Measurements from ENCODE around the gene SSC5D. TPM values are rescaled to one million over a fixed set of nuclear protein-coding genes. Genes with fewer than 3 reads are reported as not detected.

SSC5D gene
- total RNA-seq, 2 experiments from 2014 or later, result 0.67 to 0.70 TPM

- DNase-seq, result no peak
- no peak for ATAC-seq
- Mint-ChIP-seq H3K4me1 (ENCODE audit: low read depth) (peaks cover 10% of the 10 kb centered on the region), H3K4me3 (peak overlapping the region; percentile 37), H3K27me3 (peaks cover 25% of the 10 kb centered on the region), H3K36me3 (ENCODE audit: low read depth) (peaks cover 19% of the 10 kb centered on the region), H3K9me3 (no peaks in the 10 kb centered on the region), H3K27ac (no peak overlapping the region)
- intact Hi-C loops (cut with micrococcal nuclease), result no loop called here
- TF ChIP-seq, protein P1, sequence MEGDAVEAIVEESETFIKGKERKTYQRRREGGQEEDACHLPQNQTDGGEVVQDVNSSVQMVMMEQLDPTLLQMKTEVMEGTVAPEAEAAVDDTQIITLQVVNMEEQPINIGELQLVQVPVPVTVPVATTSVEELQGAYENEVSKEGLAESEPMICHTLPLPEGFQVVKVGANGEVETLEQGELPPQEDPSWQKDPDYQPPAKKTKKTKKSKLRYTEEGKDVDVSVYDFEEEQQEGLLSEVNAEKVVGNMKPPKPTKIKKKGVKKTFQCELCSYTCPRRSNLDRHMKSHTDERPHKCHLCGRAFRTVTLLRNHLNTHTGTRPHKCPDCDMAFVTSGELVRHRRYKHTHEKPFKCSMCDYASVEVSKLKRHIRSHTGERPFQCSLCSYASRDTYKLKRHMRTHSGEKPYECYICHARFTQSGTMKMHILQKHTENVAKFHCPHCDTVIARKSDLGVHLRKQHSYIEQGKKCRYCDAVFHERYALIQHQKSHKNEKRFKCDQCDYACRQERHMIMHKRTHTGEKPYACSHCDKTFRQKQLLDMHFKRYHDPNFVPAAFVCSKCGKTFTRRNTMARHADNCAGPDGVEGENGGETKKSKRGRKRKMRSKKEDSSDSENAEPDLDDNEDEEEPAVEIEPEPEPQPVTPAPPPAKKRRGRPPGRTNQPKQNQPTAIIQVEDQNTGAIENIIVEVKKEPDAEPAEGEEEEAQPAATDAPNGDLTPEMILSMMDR (IDR thresholded peaks at IDR 0.05), result no peak
- ChIA-PET CTCF (interaction anchor here (2.4 kb wide), 1 partner anchor 17 kb away, joined by 12 read pairs; no protein-coding TSS in a partner anchor), POLR2A (interaction anchor here (0.6 to 1.4 kb wide), 2 partner anchors 68 to 573 kb away, joined by 3 read pairs; partner anchors contain the start of gene TMEM238)
Measured at GRCh38 chr19:55451163-55451964, 36.9 kb upstream of the SSC5D start.

GRCh38 chr19:55451965-55452748, 36.1 kb upstream of the SSC5D start:
- ChIA-PET CTCF (interaction anchor here (0.9 to 2.4 kb wide), 3 partner anchors 16 to 52 kb away, joined by 3 to 12 read pairs (median 6); no protein-coding TSS in a partner anchor), POLR2A (interaction anchor here (0.6 to 1.4 kb wide), 2 partner anchors 69 to 574 kb away, joined by 3 read pairs; partner anchors contain the start of gene TMEM238)
- TF ChIP-seq, protein P1 (IDR thresholded peaks at IDR 0.05), result no peak
- Mint-ChIP-seq H3K27ac (no peak overlapping the region), H3K9me3 (no peaks in the 10 kb centered on the region), H3K4me1 (ENCODE audit: low read depth) (peaks cover 10% of the 10 kb centered on the region), H3K27me3 (peaks cover 25% of the 10 kb centered on the region), H3K4me3 (no peak overlapping the region), H3K36me3 (ENCODE audit: low read depth) (peaks cover 19% of the 10 kb centered on the region)
- intact Hi-C loops (cut with micrococcal nuclease), result no loop called here
- ATAC-seq (no peak), DNase-seq (no peak)

GRCh38 chr19:55452749-55453346, 35.4 kb upstream of the SSC5D start:
- ATAC-seq (peak; percentile 49), DNase-seq (peak; percentile 56)
- peaks cover 10% of the 10 kb centered on the region for H3K4me1 Mint-ChIP-seq (ENCODE audit: low read depth)
- H3K27ac Mint-ChIP-seq, result no peak overlapping the region
- H3K9me3 Mint-ChIP-seq, result no peaks in the 10 kb centered on the region
- H3K4me3 Mint-ChIP-seq, result no peak overlapping the region
- ChIA-PET POLR2A (interaction anchor here (1.2 to 1.4 kb wide), 2 partner anchors 45 to 69 kb away, joined by 3 to 4 read pairs; partner anchors contain the start of genes TMEM238 and UBE2S), CTCF (interaction anchor here (0.9 to 2.4 kb wide), 4 partner anchors 15 to 161 kb away, joined by 3 to 12 read pairs (median 5); no protein-coding TSS in a partner anchor)
- TF ChIP-seq, protein P1 (IDR thresholded peaks at IDR 0.05), result no peak
- peaks cover 19% of the 10 kb centered on the region for H3K36me3 Mint-ChIP-seq (ENCODE audit: low read depth)
- peaks cover 25% of the 10 kb centered on the region for H3K27me3 Mint-ChIP-seq
- intact Hi-C loops (cut with micrococcal nuclease), result no loop called here

DNA sequence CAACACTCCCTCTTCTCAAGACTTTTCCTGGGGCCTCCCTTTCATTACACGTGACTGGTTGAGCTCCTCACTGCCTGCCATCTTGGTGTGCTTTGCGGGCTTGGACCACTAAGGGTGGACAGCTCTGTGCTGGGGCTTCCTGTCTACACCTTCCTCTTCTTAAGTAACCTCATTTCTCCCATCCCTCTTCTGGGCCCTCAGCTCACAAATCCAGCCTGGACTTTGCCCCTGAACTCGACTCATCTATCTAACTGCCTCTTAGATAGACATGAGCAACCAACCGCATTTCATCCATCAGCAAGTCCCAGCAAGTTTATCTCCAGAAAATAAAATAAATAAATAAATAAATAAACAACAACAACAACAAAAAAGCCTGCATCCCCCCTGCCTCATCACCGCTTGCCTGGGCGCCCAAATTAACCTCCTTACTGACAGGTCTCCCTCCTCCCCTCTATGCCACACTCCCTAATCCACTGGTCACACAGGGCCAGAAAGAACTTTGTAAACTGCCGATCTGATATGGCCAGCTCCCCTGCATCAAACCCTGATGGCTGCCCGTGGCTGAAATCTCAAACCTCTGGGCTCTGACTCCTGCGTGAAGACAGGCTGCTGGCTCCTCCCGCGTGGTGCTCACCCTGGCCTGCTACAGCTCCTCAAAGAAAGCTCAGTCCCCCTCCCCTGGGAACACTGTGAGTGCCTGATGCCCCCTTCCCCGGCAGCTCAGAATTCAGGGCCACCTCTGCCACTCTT, 34.5 kb upstream of the SSC5D start:
- no peak for DNase-seq
- H3K4me1 Mint-ChIP-seq (ENCODE audit: low read depth), result peaks cover 10% of the 10 kb centered on the region
- H3K9me3 Mint-ChIP-seq, result no peaks in the 10 kb centered on the region
- H3K27me3 Mint-ChIP-seq, result peaks cover 25% of the 10 kb centered on the region
- no peak overlapping the region for H3K27ac Mint-ChIP-seq
- H3K4me3 Mint-ChIP-seq, result no peak overlapping the region
- TF ChIP-seq, protein P1 (IDR thresholded peaks at IDR 0.05), result no peak
- peaks cover 19% of the 10 kb centered on the region for H3K36me3 Mint-ChIP-seq (ENCODE audit: low read depth)
- ATAC-seq, result no peak
- POLR2A ChIA-PET, result interaction anchor here (1.2 kb wide), 1 partner anchor 46 kb away, joined by 4 read pairs; the partner anchor contains the start of gene UBE2S
- intact Hi-C loops (cut with micrococcal nuclease), result no loop called here
- CTCF ChIA-PET, result interaction anchor here (1.0 to 2.4 kb wide), 7 partner anchors 13 to 162 kb away, joined by 3 to 12 read pairs (median 3); no protein-coding TSS in a partner anchor

All from activated CD8-positive, alpha-beta T cell treated with anti-CD3 and anti-CD28 coated beads for 36 hours (primary cell).